ENCODE measurements around the gene TMEM175.
"Not testable (repeated sequence)": the region's sequence is repeated elsewhere in the genome, so short reads cannot be mapped to it uniquely, and the experiment has no call there.

TMEM175 gene

DNA sequence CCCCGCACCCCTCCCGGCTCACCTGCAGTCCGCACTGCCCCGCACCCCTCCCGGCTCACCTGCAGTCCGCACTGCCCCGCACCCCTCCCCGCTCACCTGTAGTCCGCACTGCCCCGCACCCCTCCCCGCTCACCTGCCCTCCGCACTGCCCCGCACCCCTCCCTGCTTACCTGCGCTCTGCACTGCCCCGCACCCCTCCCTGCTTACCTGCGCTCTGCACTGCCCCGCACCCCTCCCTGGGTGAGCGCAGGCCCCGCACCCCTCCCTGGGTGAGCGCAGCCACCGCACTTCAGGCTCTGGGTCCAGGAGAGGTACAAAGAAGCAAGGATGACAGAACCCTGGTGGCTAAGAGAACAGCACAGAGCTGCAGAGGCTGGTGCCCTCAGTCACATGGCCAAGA lies 4.7 kb upstream of the TMEM175 start:
- H3K36me3 ChIP-seq (ENCODE audit: control insufficient read depth in 1 of 2, insufficient read depth in 2 of 2, low read length in 2 of 2); H2BK5ac ChIP-seq (ENCODE audit: low read depth, low read length, poor library complexity); H2BK120ac ChIP-seq (ENCODE audit: insufficient read depth, low read length, poor library complexity); H3K27ac ChIP-seq (ENCODE audit: low read depth, low read length); H4K8ac ChIP-seq (ENCODE audit: low read depth, low read length); H3K27me3 ChIP-seq (ENCODE audit: insufficient read depth, low read length); H3K9me3 ChIP-seq (ENCODE audit: insufficient read depth, low read depth, low read length); H4K12ac ChIP-seq (ENCODE audit: low read depth, low read length); H3K18ac ChIP-seq (ENCODE audit: low read length); H2AFZ ChIP-seq (ENCODE audit: insufficient read depth, low read length, poor library complexity); H4K91ac ChIP-seq (ENCODE audit: low read depth, low read length); DNase-seq; H3K9ac ChIP-seq (ENCODE audit: low read length); H3K23ac ChIP-seq (ENCODE audit: low read length); H2BK12ac ChIP-seq (ENCODE audit: low read length); H3K79me1 ChIP-seq (ENCODE audit: low read length); H2AK5ac ChIP-seq (ENCODE audit: low read length); H3K4me2 ChIP-seq (ENCODE audit: low read length); H3K14ac ChIP-seq (ENCODE audit: low read length); H3K4me3 ChIP-seq (ENCODE audit: low read depth, low read length): not testable (repeated sequence)
- Histone ChIP-seq H3K4me1 (ENCODE audit: control insufficient read depth in 1 of 2, insufficient read depth in 2 of 2, low read length in 2 of 2) (peaks cover 8 to 12% of the 10 kb centered on the region in 2 experiments), H3K79me2 (ENCODE audit: control insufficient read depth, insufficient read depth, low read length, poor library complexity) (peaks cover 27% of the 10 kb centered on the region), H3K4ac (ENCODE audit: low read depth, low read length) (peak overlapping the region; percentile 66)
- no CpG with 5 or more reads among the region's 21 CpGs for WGBS (ENCODE audit: extremely low coverage, insufficient coverage, insufficient read length)

DNA sequence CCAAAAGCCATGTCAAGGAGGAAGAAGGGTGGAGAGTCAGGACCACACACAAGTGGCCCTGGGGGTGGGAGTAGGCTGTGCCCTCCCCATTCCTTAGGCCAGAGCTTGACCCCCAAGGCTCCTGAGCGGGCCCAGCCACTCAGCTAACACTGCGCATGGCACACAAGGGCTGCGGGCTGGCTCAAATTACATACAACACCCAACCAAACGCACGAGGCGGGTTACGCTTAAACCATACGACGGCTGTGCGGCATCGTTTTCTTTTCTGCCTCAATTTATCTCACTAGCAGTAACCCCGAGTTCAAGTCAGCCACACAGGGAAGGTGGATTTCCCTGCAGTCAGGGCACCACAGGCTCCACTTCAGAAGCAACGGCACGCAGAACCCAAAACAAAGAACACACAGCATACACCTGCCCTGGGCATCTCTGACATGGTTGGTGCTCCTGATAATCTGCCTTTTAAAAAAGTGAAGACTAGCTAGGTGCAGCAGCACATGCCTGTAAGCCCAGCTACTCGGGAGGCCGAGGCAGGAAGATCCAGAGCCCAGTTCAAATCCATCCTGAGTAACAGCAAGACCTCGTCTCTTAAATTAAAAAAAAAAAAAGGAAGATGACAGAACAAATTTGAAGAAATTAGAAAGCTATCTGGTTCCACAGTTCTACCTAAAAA lies 3.0 kb upstream of the TMEM175 start:
- H3K27me3 ChIP-seq (ENCODE audit: insufficient read depth, low read length), result no peaks in the 10 kb centered on the region
- no CpG with 5 or more reads among the region's 17 CpGs for WGBS (ENCODE audit: extremely low coverage, insufficient coverage, insufficient read length)

DNA sequence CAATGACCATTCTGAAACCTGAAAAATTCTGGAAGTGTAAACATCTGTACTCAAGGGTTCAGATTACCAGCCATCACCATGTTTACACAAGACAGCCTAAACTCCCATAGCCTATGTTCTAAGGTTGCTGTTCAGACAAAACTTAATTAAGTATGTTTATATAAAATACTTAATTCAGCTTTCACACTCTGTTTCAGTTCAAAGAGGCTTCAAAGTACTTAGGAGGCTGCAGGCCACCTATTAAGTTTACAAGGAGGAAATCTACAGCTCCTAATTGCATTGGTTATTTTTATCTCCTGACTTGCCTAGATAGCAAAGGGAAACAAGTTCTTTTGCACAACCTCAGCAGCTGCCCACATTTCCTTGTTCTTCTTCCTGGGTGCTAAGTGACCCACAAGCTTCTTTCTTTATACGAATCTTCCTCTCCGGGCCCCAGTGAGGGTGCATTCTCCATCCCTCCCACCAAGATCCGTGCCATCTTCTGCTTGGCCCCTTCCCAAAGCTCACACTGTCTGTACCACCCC lies 2.2 kb upstream of the TMEM175 start:
- Histone ChIP-seq H3K4ac (ENCODE audit: low read depth, low read length) (peak overlapping the region; percentile 71), H3K4me3 (ENCODE audit: low read depth, low read length) (no peak overlapping the region), H2BK12ac (ENCODE audit: low read length) (no peak overlapping the region), H4K8ac (ENCODE audit: low read depth, low read length) (no peak overlapping the region), H3K27me3 (ENCODE audit: insufficient read depth, low read length) (no peaks in the 10 kb centered on the region), H2BK120ac (ENCODE audit: insufficient read depth, low read length, poor library complexity) (no peak overlapping the region), H3K36me3 (ENCODE audit: control insufficient read depth in 1 of 2, insufficient read depth in 2 of 2, low read length in 2 of 2) (peaks cover 0 to 5% of the 10 kb centered on the region in 2 experiments), H3K79me1 (ENCODE audit: low read length) (peaks cover 7% of the 10 kb centered on the region), H3K4me2 (ENCODE audit: low read length) (no peak overlapping the region), H4K12ac (ENCODE audit: low read depth, low read length) (no peak overlapping the region), H3K79me2 (ENCODE audit: control insufficient read depth, insufficient read depth, low read length, poor library complexity) (peaks cover 24% of the 10 kb centered on the region), H3K14ac (ENCODE audit: low read length) (no peak overlapping the region), H3K4me1 (ENCODE audit: control insufficient read depth in 1 of 2, insufficient read depth in 2 of 2, low read length in 2 of 2) (peaks cover 7 to 8% of the 10 kb centered on the region in 2 experiments), H3K9me3 (ENCODE audit: insufficient read depth, low read depth, low read length) (peaks cover 2% of the 10 kb centered on the region), H2BK5ac (ENCODE audit: low read depth, low read length, poor library complexity) (no peak overlapping the region), H3K23ac (ENCODE audit: low read length) (no peak overlapping the region), H3K27ac (ENCODE audit: low read depth, low read length) (no peak overlapping the region), H4K91ac (ENCODE audit: low read depth, low read length) (no peak overlapping the region), H3K18ac (ENCODE audit: low read length) (no peak overlapping the region), H3K9ac (ENCODE audit: low read length) (no peak overlapping the region), H2AK5ac (ENCODE audit: low read length) (no peak overlapping the region), H2AFZ (ENCODE audit: insufficient read depth, low read length, poor library complexity) (no peak overlapping the region)
- no CpG with 5 or more reads among the region's 3 CpGs for WGBS (ENCODE audit: extremely low coverage, insufficient coverage, insufficient read length)
- DNase-seq, result no peak

More for the DNA sequence above, 3.0 kb upstream of the TMEM175 start:
- Histone ChIP-seq H3K4me3 (ENCODE audit: low read depth, low read length) (no peak overlapping the region), H3K18ac (ENCODE audit: low read length) (no peak overlapping the region), H4K91ac (ENCODE audit: low read depth, low read length) (no peak overlapping the region), H3K79me1 (ENCODE audit: low read length) (peaks cover 7% of the 10 kb centered on the region), H3K79me2 (ENCODE audit: control insufficient read depth, insufficient read depth, low read length, poor library complexity) (peaks cover 27% of the 10 kb centered on the region), H3K4me2 (ENCODE audit: low read length) (no peak overlapping the region), H2AK5ac (ENCODE audit: low read length) (no peak overlapping the region), H3K27ac (ENCODE audit: low read depth, low read length) (no peak overlapping the region), H3K23ac (ENCODE audit: low read length) (no peak overlapping the region), H3K4me1 (ENCODE audit: control insufficient read depth in 1 of 2, insufficient read depth in 2 of 2, low read length in 2 of 2) (peaks cover 7 to 12% of the 10 kb centered on the region in 2 experiments), H2BK5ac (ENCODE audit: low read depth, low read length, poor library complexity) (no peak overlapping the region), H3K36me3 (ENCODE audit: control insufficient read depth in 1 of 2, insufficient read depth in 2 of 2, low read length in 2 of 2) (peaks cover 0 to 5% of the 10 kb centered on the region in 2 experiments), H4K12ac (ENCODE audit: low read depth, low read length) (no peak overlapping the region), H3K14ac (ENCODE audit: low read length) (no peak overlapping the region), H3K9ac (ENCODE audit: low read length) (no peak overlapping the region), H3K4ac (ENCODE audit: low read depth, low read length) (peak overlapping the region; percentile 60), H2BK12ac (ENCODE audit: low read length) (no peak overlapping the region), H2AFZ (ENCODE audit: insufficient read depth, low read length, poor library complexity) (no peak overlapping the region), H2BK120ac (ENCODE audit: insufficient read depth, low read length, poor library complexity) (no peak overlapping the region), H4K8ac (ENCODE audit: low read depth, low read length) (no peak overlapping the region), H3K9me3 (ENCODE audit: insufficient read depth, low read depth, low read length) (peaks cover 2% of the 10 kb centered on the region)
- DNase-seq, result no peak

DNA sequence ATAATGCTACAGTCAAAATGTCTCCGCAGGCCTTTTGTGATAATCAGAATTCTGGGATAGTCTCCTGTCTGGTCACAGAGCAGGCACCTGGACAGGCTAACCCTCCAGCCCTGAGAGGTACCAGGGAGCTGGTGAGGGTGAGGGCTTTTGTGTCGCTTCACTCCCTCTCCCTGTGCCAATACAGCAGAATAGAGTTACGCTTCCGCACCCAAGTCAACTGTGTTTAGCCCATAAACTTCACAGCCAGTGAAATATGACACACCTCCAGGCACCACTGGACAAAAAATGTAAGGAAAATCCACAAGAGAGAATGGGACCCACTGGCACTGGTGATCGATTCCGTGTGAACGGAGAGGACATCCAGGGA lies 1.4 kb upstream of the TMEM175 start:
- Histone ChIP-seq H3K18ac (ENCODE audit: low read length) (no peak overlapping the region), H2BK5ac (ENCODE audit: low read depth, low read length, poor library complexity) (no peak overlapping the region), H2AFZ (ENCODE audit: insufficient read depth, low read length, poor library complexity) (no peak overlapping the region), H3K79me2 (ENCODE audit: control insufficient read depth, insufficient read depth, low read length, poor library complexity) (peaks cover 22% of the 10 kb centered on the region), H3K4me1 (ENCODE audit: control insufficient read depth in 1 of 2, insufficient read depth in 2 of 2, low read length in 2 of 2) (peaks cover 7 to 8% of the 10 kb centered on the region in 2 experiments), H3K14ac (ENCODE audit: low read length) (no peak overlapping the region), H4K91ac (ENCODE audit: low read depth, low read length) (no peak overlapping the region), H3K27me3 (ENCODE audit: insufficient read depth, low read length) (no peaks in the 10 kb centered on the region), H4K12ac (ENCODE audit: low read depth, low read length) (no peak overlapping the region), H2BK120ac (ENCODE audit: insufficient read depth, low read length, poor library complexity) (no peak overlapping the region), H3K4me2 (ENCODE audit: low read length) (peak overlapping the region; percentile 58), H2BK12ac (ENCODE audit: low read length) (no peak overlapping the region), H3K4ac (ENCODE audit: low read depth, low read length) (peak overlapping the region; percentile 95), H4K8ac (ENCODE audit: low read depth, low read length) (no peak overlapping the region), H2AK5ac (ENCODE audit: low read length) (no peak overlapping the region), H3K23ac (ENCODE audit: low read length) (no peak overlapping the region), H3K9me3 (ENCODE audit: insufficient read depth, low read depth, low read length) (no peaks in the 10 kb centered on the region), H3K9ac (ENCODE audit: low read length) (no peak overlapping the region), H3K79me1 (ENCODE audit: low read length) (peaks cover 7% of the 10 kb centered on the region), H3K27ac (ENCODE audit: low read depth, low read length) (no peak overlapping the region), H3K4me3 (ENCODE audit: low read depth, low read length) (no peak overlapping the region), H3K36me3 (ENCODE audit: control insufficient read depth in 1 of 2, insufficient read depth in 2 of 2, low read length in 2 of 2) (peaks cover 0 to 5% of the 10 kb centered on the region in 2 experiments)
- peak in 1 of 2 donors; percentile 26 for DNase-seq
- WGBS (ENCODE audit: extremely low coverage, insufficient coverage, insufficient read length), result no CpG with 5 or more reads among the region's 7 CpGs
